Ascending aorta (tissue), 2 donors: ENCODE measurements around the gene ZNF536. TPM values are rescaled to one million over a fixed set of nuclear protein-coding genes. Genes with fewer than 3 reads are reported as not detected.

ENCODE experiments used
- DNase-seq, 2 donors: peaks; one replicate each; pipeline ENCODE4 v3.0.0-alpha.2; 2019; ENCODE audit warnings: low spot score in 2 of 2
- H3K27ac ChIP-seq, 2 donors: fragments of 200-600 bp; sonication (generic); one replicate each; pipeline ENCODE4 v1.5.1; 2016 to 2017; ENCODE audit warnings: mild to moderate bottlenecking in 1 of 2
- H3K27me3 ChIP-seq: fragments of 200-600 bp; sonication (generic); one replicate; pipeline ENCODE4 v1.5.1; 2017
- H3K36me3 ChIP-seq, 2 donors: fragments of 200-600 bp; sonication (generic); one replicate each; pipeline ENCODE4 v1.5.1; 2016
- H3K4me1 ChIP-seq, 2 donors: fragments of 200-600 bp; sonication (generic); one replicate each; pipeline ENCODE4 v1.5.1; 2016 to 2017; ENCODE audit warnings: mild to moderate bottlenecking in 1 of 2
- H3K4me3 ChIP-seq, 2 donors: fragments of 200-600 bp; sonication (generic); one replicate each; pipeline ENCODE4 v1.5.1; 2016 to 2017; ENCODE audit warnings: mild to moderate bottlenecking in 1 of 2
- H3K9me3 ChIP-seq, 2 donors: fragments of 200-600 bp; sonication (generic); one replicate each; pipeline ENCODE4 v1.5.1; 2016
- CTCF ChIP-seq, 3 experiments: fragments of 200-600 bp in 2 of 3; fragments of 450-650 bp in 1 of 3; sonication (generic) in 2 of 3; IDR thresholded peaks; one replicate each; pipeline ENCODE4 v1.5.1; 2016 to 2019; ENCODE audit warnings: antibody characterized with exemption in 3 of 3, mild to moderate bottlenecking in 1 of 3, moderate library complexity in 1 of 3
- intact Hi-C: fragments of 100-400 bp; cut with DNase I; formaldehyde crosslinking; loops from one replicate; pipeline ENCODE4 v1.15.1; 2023
- total RNA-seq: library from RNA; depleted of rRNA; stranded (reverse); fragments of >200 nt; gene quantifications from one replicate; pipeline ENCODE4 v1.1.0, GENCODE V29; 2016

Gene ZNF536
- total RNA-seq, 1 donor from 2014 or later = not detected

- H3K4me3 ChIP-seq = no peak overlapping the region
- no peak overlapping the region for H3K27ac ChIP-seq
- intact Hi-C loops = no loop called here
- H3K9me3 ChIP-seq = no peaks in the 10 kb centered on the region
- H3K4me1 ChIP-seq = no peaks in the 10 kb centered on the region
- no peak for DNase-seq
- no peaks in the 10 kb centered on the region for H3K27me3 ChIP-seq
- no peaks in the 10 kb centered on the region for H3K36me3 ChIP-seq
- no peak for TF ChIP-seq CTCF (IDR thresholded peaks at IDR 0.05)
Observed at GRCh38 chr19:30605333-30605732, 233.1 kb downstream of the ZNF536 start.

GRCh38 chr19:30606114-30607050 is 234.2 kb downstream of the ZNF536 start:
- DNase-seq = no peak
- no peak for TF ChIP-seq CTCF (IDR thresholded peaks at IDR 0.05)

More at GRCh38 chr19:30606114-30607050, 234.2 kb downstream of the ZNF536 start:
- no peak overlapping the region for H3K4me3 ChIP-seq
- H3K27ac ChIP-seq = no peak overlapping the region
- intact Hi-C loops = no loop called here
- no peaks in the 10 kb centered on the region for H3K27me3 ChIP-seq
- no peaks in the 10 kb centered on the region for H3K9me3 ChIP-seq
- H3K36me3 ChIP-seq = no peaks in the 10 kb centered on the region
- H3K4me1 ChIP-seq = no peaks in the 10 kb centered on the region
